CD4-positive, alpha-beta T cell treated with Interleukin-1 beta for 1 hour (primary cell): ENCODE data around the gene KRTAP19-8.

Experiments used
- DNase-seq, 2 donors: peaks; one replicate each; pipeline ENCODE4 v3.0.0-alpha.2; 2020 to 2022

KRTAP19-8 gene

DNA sequence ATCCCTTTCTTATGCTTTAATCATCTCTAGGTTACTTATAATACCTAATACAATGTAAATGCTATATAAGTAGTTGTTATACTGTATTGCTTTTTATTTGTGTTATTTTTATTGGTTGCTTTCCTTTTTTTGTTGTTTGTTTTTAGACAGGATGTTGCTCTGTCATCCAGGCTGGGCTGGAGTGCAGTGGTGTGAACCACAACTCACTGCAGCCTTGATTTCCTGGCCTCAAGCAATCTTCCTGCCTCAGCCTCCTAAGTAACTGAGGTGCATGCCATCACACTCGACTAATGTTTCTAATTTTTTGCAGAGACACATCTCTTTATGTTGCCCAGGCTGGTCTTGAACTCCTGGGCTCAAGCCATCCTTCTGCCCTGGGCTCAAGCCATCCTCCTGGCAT lies 26.9 kb downstream of the KRTAP19-8 start:
- peak; percentile 1 to 32 for DNase-seq

GRCh38 chr21:31008355-31008754 lies 29.9 kb downstream of the KRTAP19-8 start:
- DNase-seq = no peak

- DNase-seq = no peak
Observed at GRCh38 chr21:31005019-31005418, 33.3 kb downstream of the KRTAP19-8 start.

DNA sequence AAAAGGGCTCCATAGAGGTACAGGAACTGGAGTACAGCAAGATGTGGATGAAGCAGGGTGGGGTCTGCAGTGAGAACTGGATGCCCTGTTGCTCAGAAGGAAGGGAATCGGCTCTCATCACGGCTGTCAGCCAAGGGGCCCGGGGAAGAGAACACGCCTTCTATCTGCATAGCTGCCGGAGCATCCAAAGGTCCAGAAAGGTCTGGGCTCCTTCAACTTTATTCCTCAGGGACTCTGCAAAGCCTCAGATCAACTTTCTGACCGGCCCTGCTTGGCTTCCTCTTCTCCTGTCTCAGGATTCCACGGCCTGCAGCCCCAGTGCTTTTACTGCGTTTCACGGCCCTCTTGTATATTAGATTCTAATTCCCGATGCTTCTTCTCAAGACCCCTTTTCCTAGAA lies 34.8 kb downstream of the KRTAP19-8 start:
- DNase-seq = no peak

- no peak for DNase-seq
Observed at GRCh38 chr21:30997541-30997940, 40.7 kb downstream of the KRTAP19-8 start.

- DNase-seq = no peak
Observed at GRCh38 chr21:30996728-30997127, 41.5 kb downstream of the KRTAP19-8 start.

DNA sequence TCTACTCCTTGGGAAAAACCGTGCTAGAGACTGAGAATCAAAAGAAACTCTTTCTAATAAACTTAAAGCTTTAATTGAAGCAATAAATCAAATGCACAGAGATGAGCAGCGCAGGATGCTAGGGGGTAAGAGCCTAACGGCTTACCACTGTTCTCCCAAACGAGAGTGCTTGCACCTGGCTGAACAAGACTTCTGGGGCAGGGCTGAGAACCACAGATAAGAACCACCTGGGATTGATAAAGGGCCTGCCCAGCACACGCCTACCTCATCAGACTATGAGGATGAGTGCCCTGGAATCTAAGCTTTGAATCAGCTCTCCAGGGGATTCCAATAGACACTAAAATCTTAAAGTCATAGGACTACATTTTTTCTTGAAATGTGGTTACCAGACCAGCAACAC lies 43.3 kb downstream of the KRTAP19-8 start:
- DNase-seq = no peak

DNA sequence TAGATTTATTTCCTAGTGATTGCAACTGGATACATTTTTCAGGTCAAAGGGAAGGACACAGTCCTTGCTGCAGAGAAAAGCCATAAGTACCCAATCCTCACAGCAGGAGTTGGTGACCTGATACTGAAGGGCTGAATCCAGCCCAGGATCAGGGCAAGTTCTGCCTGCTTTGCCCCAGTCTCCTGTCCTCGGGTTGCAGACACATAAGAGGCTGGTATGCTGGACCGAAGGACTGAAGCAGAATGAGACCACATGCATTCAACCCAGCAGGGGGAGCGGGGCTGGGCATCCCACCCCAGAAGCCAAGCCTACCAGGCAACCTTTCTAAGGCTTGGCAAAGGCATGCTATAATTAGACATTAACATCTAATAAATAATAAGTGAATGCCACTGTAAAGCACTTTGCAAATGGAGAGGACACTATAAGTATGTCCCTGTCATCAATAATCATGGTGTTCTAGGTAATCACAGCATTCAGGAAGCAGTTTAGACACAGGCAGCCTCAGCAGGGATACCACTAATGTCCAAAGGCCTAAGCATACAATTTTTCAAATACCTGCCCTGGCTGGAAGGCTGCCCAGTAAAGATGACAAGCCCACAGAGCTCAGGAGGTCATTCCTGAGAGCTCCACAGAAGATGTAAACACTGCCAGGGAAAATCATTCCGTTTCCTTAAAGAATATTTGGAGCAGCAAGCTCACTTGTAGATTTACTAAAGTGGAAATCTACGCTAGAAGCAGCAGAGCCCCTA lies 47.6 kb downstream of the KRTAP19-8 start:
- no peak for DNase-seq

DNA sequence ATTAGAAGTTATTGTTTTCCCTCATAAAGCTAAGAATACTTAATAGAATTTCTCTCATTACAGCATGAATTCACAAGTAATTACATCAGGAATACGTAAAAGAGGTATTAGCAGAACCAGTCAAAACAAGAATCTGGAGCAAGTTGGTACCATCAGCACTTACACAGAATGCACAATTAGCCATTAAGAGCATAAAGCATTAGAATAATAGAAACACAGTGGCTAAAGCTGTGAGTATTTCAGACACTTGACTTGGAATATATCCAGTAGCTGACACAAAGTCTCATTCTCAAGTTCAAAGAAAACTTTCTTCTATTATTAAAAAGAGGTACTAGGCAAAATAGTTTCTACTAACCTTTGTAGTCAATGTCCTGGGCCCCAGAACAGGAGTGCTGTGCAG lies 49.6 kb downstream of the KRTAP19-8 start:
- DNase-seq = no peak
